Epithelial cell of esophagus (primary cell): ENCODE measurements around the gene NCAPG2.
A peak's percentile ranks its signal among the peaks of the same experiment; 100 is the strongest.

Experiments used
- DNase-seq: peaks from one replicate; pipeline ENCODE4 v3.0.0; 2010; ENCODE audit warnings: low read depth
- H3K4me3 ChIP-seq: 2 replicates; pipeline ENCODE4 v1.5.1; 2011; ENCODE audit warnings: mild to moderate bottlenecking, low read length, control low read depth
- TF ChIP-seq, protein P1 (sequence below): IDR thresholded peaks from 2 replicates; pipeline ENCODE4 v1.5.1; 2011; ENCODE audit warnings: low read depth, mild to moderate bottlenecking, low read length, control low read depth, inconsistent platforms; ENCODE audit not compliant: insufficient read depth; ENCODE audit errors: missing control alignments

Gene NCAPG2

DNA sequence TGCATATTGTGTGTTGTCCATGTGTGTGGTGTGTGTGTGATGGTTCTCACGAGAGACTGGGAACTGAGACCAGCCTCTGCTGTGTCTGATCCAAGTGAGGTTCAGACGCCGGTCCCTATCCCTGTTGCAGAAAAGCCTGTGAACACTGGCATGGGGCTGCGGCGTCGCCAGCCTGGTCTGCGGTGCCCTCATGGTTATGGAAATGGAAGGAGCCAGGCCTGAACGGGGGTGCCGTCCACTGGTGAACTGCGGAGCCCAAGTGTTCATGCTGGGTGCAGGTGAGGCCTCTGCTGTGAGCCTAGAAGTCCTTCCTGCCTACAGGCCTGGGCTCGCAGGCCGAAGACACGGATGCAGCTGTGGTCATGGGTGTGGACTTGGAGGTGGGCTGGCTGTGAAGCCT lies 18.7 kb upstream of the NCAPG2 start:
- DNase-seq: peak; percentile 49
- no peak overlapping the region for H3K4me3 ChIP-seq
- TF ChIP-seq, protein P1, sequence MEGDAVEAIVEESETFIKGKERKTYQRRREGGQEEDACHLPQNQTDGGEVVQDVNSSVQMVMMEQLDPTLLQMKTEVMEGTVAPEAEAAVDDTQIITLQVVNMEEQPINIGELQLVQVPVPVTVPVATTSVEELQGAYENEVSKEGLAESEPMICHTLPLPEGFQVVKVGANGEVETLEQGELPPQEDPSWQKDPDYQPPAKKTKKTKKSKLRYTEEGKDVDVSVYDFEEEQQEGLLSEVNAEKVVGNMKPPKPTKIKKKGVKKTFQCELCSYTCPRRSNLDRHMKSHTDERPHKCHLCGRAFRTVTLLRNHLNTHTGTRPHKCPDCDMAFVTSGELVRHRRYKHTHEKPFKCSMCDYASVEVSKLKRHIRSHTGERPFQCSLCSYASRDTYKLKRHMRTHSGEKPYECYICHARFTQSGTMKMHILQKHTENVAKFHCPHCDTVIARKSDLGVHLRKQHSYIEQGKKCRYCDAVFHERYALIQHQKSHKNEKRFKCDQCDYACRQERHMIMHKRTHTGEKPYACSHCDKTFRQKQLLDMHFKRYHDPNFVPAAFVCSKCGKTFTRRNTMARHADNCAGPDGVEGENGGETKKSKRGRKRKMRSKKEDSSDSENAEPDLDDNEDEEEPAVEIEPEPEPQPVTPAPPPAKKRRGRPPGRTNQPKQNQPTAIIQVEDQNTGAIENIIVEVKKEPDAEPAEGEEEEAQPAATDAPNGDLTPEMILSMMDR: no peak

DNA sequence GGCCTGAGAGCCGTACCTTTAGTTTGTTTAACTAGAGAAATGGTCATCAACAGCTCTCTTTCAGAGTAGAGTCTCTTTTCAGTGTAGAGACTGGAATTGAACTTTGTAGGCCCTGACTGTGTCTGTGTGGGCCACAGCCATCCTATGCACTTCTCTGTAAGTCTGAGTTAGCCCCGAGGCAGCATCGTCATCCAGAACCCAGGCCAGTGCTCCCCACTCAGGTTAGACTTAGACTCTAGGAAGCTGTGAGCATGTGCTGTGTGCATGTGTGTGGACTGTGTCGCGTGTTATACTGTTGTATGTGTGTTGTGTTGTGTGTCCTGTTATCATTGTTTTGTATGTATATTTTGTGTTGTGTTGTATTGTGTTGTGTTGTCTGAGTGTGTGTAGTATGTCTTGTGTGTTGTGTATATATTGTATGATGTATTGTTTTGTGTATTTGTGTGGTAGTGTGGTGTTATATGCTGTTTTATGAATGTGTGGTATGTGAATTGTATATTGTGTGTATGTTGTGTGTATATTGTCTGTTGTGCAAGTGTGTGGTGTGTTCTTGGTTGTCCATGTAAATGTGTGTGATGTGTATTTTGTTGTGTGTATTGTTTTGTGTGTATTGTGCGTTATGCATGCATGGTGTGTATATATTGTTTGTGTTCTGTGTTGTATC lies 18.1 kb upstream of the NCAPG2 start:
- TF ChIP-seq, protein P1: no peak
- no peak overlapping the region for H3K4me3 ChIP-seq
- DNase-seq: no peak

DNA sequence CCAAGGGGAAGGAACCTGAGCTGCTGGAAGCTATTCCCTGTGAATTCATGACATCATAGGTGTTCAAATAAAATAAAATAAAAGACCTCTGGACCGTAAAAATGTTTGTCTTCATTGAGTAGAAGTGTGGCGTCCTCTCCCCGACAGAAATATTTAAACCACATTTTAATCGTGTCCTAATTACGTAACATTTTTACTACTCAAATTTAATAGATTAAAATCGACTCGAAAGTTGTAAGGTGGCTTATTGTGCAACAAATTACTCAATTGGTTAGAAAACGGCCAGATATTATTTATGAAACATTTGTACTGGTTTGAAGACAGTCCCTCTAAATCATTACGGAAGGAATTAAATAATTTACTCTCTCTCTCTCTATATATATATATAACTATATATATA lies 15.5 kb upstream of the NCAPG2 start:
- TF ChIP-seq, protein P1: no peak
- no peak for DNase-seq
- no peak overlapping the region for H3K4me3 ChIP-seq

DNA sequence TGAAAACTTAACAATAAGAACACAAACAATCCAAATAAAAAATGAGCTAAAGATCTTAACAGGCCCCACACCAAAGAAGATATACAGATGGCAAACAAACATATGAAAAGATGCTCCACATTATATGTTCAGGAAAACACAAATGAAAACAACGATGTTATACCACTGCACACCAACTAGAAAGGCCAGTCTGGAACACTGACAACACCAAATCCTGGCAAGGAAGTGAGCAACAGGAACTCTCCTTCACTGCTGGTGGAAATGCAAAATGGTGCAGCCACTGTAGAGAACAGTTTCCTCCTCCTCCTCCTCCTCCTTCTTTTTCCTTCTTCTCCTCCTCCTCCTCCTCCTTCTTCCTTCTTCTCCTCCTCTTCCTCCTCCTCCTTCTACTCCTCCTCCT lies 12.2 kb upstream of the NCAPG2 start:
- DNase-seq: no peak
- TF ChIP-seq, protein P1: no peak
- H3K4me3 ChIP-seq: no peak overlapping the region

DNA sequence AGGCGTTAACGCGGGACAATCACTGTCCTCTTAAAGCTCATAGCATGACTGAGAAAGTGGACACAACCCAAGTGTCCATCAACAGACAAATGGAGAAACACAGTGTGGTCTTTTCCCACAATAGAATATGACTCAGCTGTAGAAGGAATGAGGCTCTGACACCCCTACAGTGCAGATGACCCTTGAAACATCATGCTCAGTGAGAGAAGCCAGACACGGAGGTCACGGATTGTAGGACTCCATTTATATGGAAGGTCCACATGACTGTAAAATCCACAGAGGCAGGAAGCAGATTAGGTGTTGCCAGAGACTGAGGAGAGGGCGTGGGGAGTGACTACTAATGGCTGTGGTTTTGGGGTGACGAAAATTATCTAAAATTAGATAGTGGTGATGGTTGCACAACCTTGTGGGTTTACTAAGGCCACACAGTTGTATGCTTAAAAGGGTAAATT lies 6.1 kb upstream of the NCAPG2 start:
- TF ChIP-seq, protein P1: no peak
- no peak overlapping the region for H3K4me3 ChIP-seq
- peak; percentile 77 for DNase-seq

- TF ChIP-seq, protein P1: no peak
- no peak for DNase-seq
Observed at GRCh38 chr7:158707610-158708009, 3.0 kb upstream of the NCAPG2 start.

DNA sequence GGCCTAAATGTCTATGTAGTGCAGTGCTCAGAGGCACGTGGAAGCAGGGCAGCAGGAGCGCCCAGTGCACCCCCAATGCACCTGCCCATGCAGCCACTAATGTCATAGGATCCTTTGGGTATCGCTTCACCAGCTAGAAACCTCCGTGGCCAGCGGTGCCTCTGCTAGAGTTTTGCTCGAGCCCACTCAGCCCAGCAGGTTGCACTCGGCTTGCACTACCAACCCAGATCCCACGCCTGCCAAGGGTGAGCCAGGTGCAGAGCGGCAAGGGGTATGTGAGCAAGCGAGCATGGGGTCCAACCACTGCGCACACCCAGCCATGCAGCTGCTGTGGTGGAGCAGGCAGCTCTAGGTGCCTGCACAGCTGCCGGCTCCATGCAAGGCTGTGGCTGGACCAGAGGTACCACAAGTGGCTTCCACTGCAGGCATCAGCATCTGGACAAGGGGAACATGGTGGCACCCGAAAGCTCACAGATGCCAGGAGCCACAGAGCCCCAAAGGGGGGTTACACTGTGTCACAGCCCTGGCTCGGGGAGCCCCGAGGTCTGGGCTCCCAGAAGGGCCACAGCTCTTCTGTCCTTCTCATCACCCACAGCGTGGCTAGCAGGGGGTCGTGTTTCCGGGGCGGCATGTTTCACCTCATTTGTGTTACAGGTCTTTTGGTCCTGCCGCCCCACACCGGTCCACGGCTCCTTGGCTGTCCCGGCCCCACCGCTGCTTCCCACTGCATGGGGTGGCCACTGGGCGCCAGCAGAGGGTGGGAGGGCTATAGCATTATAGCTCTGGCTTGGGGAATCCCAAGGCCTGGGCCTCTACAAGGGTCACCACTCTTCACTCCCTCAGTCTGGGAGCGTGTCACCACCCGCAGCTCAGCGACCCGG lies 2.3 kb upstream of the NCAPG2 start:
- no peak for DNase-seq
- TF ChIP-seq, protein P1: no peak
- H3K4me3 ChIP-seq: no peak overlapping the region

More at GRCh38 chr7:158707610-158708009, 3.0 kb upstream of the NCAPG2 start:
- H3K4me3 ChIP-seq: no peak overlapping the region
